GM12878 (cell line): ENCODE results near the gene CRB2. TPM values are rescaled to one million over a fixed set of nuclear protein-coding genes. Genes with fewer than 3 reads are reported as not detected.

Experiments
- BCL11A ChIP-seq: IDR thresholded peaks from 2 replicates; pipeline ENCODE4 v1.6.1; 2011; ENCODE audit warnings: low read depth, low read length
- BHLHE40 ChIP-seq, 2 experiments: fragments of 450-650 bp in 1 of 2; IDR thresholded peaks; 2 replicates each; pipeline ENCODE4 v1.6.1; 2011 to 2017; ENCODE audit warnings: low read depth in 2 of 2, borderline replicate concordance in 1 of 2, improper control_type of control experiment in 1 of 2, low read length in 1 of 2, mild to moderate bottlenecking in 1 of 2
- NFYA ChIP-seq: IDR thresholded peaks from 2 replicates; pipeline ENCODE4 v1.6.1; 2011; ENCODE audit warnings: low read depth, mild to moderate bottlenecking, low read length, improper control_type of control experiment, borderline replicate concordance
- PAX5 ChIP-seq: IDR thresholded peaks from 2 replicates; pipeline ENCODE4 v1.6.1; 2011; ENCODE audit warnings: low read depth, low read length, borderline replicate concordance
- RAD51 ChIP-seq: fragments of 450-650 bp; IDR thresholded peaks from 2 replicates; pipeline ENCODE4 v1.6.1; 2016; ENCODE audit warnings: moderate library complexity, mild to moderate bottlenecking, inconsistent platforms
- RBBP5 ChIP-seq: fragments of 200-600 bp; sonication (generic); conservative IDR thresholded peaks from 2 replicates; pipeline ENCODE4 v1.6.1; 2016
- SIX5 ChIP-seq: IDR thresholded peaks from 2 replicates; pipeline ENCODE4 v1.6.1; 2011; ENCODE audit warnings: mild to moderate bottlenecking, low read depth, low read length, moderate library complexity; ENCODE audit not compliant: severe bottlenecking
- SMARCA5 ChIP-seq: fragments of 450-650 bp; IDR thresholded peaks from 2 replicates; pipeline ENCODE4 v1.6.1; 2017; ENCODE audit warnings: mild to moderate bottlenecking
- SP1 ChIP-seq: IDR thresholded peaks from one replicate; pipeline ENCODE4 v1.6.1; 2011; ENCODE audit warnings: low read depth, low read length
- STAT1 ChIP-seq: fragments of 450-650 bp; conservative IDR thresholded peaks from 2 replicates; pipeline ENCODE4 v1.6.1; 2014; ENCODE audit warnings: antibody characterized with exemption, mild to moderate bottlenecking
- polyA plus RNA-seq, 11 experiments: library from polyadenylated mRNA; depleted of rRNA in 4 of 11; unstranded in 6 of 11; stranded (reverse) in 5 of 11; fragments of >200 nt; fragmentation: Nextera tagmentation in 4 of 11; fragmentation: Illumina TruSeq in 1 of 11; extraction: Ambion mirVana in 4 of 11; extraction: Trizol in 1 of 11; gene quantifications; 1 replicate in 1 of 11; 2 replicates in 10 of 11; pipeline versions ENCODE4 v1.2.1 to v1.2.3, GENCODE V29; 2011 to 2016; ENCODE audit warnings: inconsistent platforms in 2 of 11, missing spikeins in 2 of 11, low read depth in 1 of 11
- total RNA-seq, 4 experiments: library from RNA; depleted of rRNA in 3 of 4; stranded (reverse); fragments of >200 nt in 3 of 4; fragmentation: Illumina TruSeq in 1 of 4; extraction: Trizol in 1 of 4; gene quantifications; 2 replicates each; pipeline versions ENCODE4 v1.2.1 to v1.2.3, GENCODE V29; 2013 to 2021
- TF ChIP-seq, protein P1 (sequence below): fragments of 450-650 bp; IDR thresholded peaks from 2 replicates; pipeline ENCODE4 v1.6.1; 2016; ENCODE audit warnings: mild to moderate bottlenecking
- TF ChIP-seq, protein P2 (sequence below): IDR thresholded peaks from 2 replicates; pipeline ENCODE4 v1.6.1; 2012; ENCODE audit warnings: low read depth, low read length, improper control_type of control experiment

CRB2 gene
- total and polyA plus RNA-seq, 10 of the 15 experiments (the other 5 are each of a cell fraction or from before 2014, with no cell fraction given): 0.01 to 0.80 (median 0.23) TPM; not detected in 3

DNA sequence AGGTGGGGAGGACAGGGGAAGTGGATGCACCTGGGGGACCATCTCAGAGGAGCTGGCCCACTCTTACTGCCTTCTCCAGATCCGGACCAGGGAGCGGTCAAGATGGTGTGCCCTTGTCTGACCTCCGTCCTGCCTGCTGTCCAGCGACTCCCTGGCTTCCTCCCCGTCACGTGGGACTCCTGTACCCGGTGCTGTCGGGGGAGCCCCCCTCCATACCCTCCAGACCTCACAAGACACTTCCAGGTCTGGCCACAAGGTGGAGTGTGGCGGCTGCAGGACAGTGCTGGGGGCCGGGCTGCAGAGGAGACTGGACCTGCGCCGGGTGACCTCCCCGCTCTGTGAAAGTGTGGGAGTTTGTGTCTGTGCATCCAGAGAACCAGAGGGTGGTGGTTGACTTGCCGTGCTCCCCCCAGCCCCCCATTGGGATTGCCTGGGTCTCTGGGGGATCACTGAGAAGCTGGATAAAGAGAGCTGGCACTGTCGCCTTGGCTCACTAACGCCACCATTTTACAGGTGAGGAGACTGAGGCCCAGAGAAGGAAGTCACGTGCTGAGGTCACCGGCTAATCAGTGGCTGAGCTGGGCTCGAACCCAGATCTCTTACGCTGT lies 1.9 kb upstream of the CRB2 start (continued):
- TF ChIP-seq SIX5 (no peak), STAT1 (no peak), RBBP5 (no peak), PAX5 (no peak), BHLHE40 (IDR thresholded peaks at IDR 0.05; ENCODE audit: borderline replicate concordance in 1 of 2, low read depth in 2 of 2, low read length in 1 of 2) (peak; percentile 30 to 64; a peak in 3 of 4 replicates), BCL11A (no peak), SP1 (no peak), NFYA (no peak), RAD51 (peak; percentile 64), SMARCA5 (peak; percentile 29; the same call in 1 of the 2 replicates)
- TF ChIP-seq, protein P1, sequence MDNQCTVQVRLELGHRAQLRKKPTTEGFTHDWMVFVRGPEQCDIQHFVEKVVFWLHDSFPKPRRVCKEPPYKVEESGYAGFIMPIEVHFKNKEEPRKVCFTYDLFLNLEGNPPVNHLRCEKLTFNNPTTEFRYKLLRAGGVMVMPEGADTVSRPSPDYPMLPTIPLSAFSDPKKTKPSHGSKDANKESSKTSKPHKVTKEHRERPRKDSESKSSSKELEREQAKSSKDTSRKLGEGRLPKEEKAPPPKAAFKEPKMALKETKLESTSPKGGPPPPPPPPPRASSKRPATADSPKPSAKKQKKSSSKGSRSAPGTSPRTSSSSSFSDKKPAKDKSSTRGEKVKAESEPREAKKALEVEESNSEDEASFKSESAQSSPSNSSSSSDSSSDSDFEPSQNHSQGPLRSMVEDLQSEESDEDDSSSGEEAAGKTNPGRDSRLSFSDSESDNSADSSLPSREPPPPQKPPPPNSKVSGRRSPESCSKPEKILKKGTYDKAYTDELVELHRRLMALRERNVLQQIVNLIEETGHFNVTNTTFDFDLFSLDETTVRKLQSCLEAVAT: no peak
- TF ChIP-seq, protein P2, sequence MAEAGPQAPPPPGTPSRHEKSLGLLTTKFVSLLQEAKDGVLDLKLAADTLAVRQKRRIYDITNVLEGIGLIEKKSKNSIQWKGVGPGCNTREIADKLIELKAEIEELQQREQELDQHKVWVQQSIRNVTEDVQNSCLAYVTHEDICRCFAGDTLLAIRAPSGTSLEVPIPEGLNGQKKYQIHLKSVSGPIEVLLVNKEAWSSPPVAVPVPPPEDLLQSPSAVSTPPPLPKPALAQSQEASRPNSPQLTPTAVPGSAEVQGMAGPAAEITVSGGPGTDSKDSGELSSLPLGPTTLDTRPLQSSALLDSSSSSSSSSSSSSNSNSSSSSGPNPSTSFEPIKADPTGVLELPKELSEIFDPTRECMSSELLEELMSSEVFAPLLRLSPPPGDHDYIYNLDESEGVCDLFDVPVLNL: no peak
